Stimulated activated naive CD8-positive, alpha-beta T cell treated with anti-CD3 and anti-CD28 coated beads, Interleukin-15, Interleukin-2, amounts not matched to agents 100 U/mL and 50 U/mL, for 24 hours (primary cell): ENCODE results near the gene ARHGAP9.

Experiments used
- ATAC-seq: fragments of 150-1000 bp; cut with Tn5 transposase; one replicate; pipeline ENCODE4 v1.10.0; 2021
- DNase-seq: peaks from one replicate; pipeline ENCODE4 v3.0.0; 2021

Gene ARHGAP9

GRCh38 chr12:57472391-57472790, 7.3 kb downstream of the ARHGAP9 start:
- no peak for DNase-seq
- no peak for ATAC-seq

- ATAC-seq (no peak), DNase-seq (no peak)
Observed at GRCh38 chr12:57471661-57472060, 8.0 kb downstream of the ARHGAP9 start.

GRCh38 chr12:57470970-57471656, 8.6 kb downstream of the ARHGAP9 start:
- ATAC-seq: no peak
- no peak for DNase-seq

GRCh38 chr12:57470286-57470969, 9.2 kb downstream of the ARHGAP9 start:
- DNase-seq (no peak), ATAC-seq (no peak)

- no peak for DNase-seq
- ATAC-seq: no peak
Observed at GRCh38 chr12:57469296-57470164, 10.1 kb downstream of the ARHGAP9 start.

- DNase-seq: no peak
- ATAC-seq: no peak
Observed at GRCh38 chr12:57467915-57468314, 11.8 kb downstream of the ARHGAP9 start.

- ATAC-seq: no peak
- DNase-seq: no peak
Observed at GRCh38 chr12:57467212-57467874, 12.3 kb downstream of the ARHGAP9 start.

GRCh38 chr12:57465747-57466505, 13.7 kb downstream of the ARHGAP9 start:
- ATAC-seq: no peak
- DNase-seq: no peak

GRCh38 chr12:57465030-57465746, 14.5 kb downstream of the ARHGAP9 start:
- ATAC-seq (no peak), DNase-seq (no peak)

GRCh38 chr12:57464569-57464968, 15.1 kb downstream of the ARHGAP9 start:
- no peak for DNase-seq
- ATAC-seq: no peak

GRCh38 chr12:57462912-57463253, 16.8 kb downstream of the ARHGAP9 start:
- ATAC-seq: no peak
- no peak for DNase-seq

- peak; percentile 93 for DNase-seq
- ATAC-seq: peak; percentile 88
Observed at GRCh38 chr12:57462251-57462911, 17.3 kb downstream of the ARHGAP9 start.

- ATAC-seq (no peak), DNase-seq (peak; percentile 30)
Observed at GRCh38 chr12:57461917-57462250, 17.8 kb downstream of the ARHGAP9 start.

- ATAC-seq (no peak), DNase-seq (peak; percentile 70)
Observed at GRCh38 chr12:57461276-57461916, 18.3 kb downstream of the ARHGAP9 start.

GRCh38 chr12:57460841-57461275, 18.8 kb downstream of the ARHGAP9 start:
- ATAC-seq (no peak), DNase-seq (no peak)

- no peak for ATAC-seq
- DNase-seq: peak; percentile 30
Observed at GRCh38 chr12:57460468-57460784, 19.2 kb downstream of the ARHGAP9 start.

- DNase-seq: no peak
- ATAC-seq: no peak
Observed at GRCh38 chr12:57459750-57460467, 19.8 kb downstream of the ARHGAP9 start, which contains the start of gene GLI1. Gene GLI1, plus strand, starts transcription at chr12:57459785. Its CDS starts 3,907 bp downstream, at chr12:57463692.

GRCh38 chr12:57459055-57459749, 20.5 kb downstream of the ARHGAP9 start:
- ATAC-seq (peak; percentile 74), DNase-seq (peak; percentile 97)

- ATAC-seq: no peak
- no peak for DNase-seq
Observed at GRCh38 chr12:57458665-57459054, 21.0 kb downstream of the ARHGAP9 start.
